GM18519 (cell line): ENCODE data around the gene SRGAP3.
"Not testable (repeated sequence)": the region's sequence is repeated elsewhere in the genome, so short reads cannot be mapped to it uniquely, and the experiment has no call there.

Experiments
- ATAC-seq: cut with Tn5 transposase; IDR thresholded peaks from one replicate; pipeline ENCODE4 v1.9.1; 2021; ENCODE audit warnings: mild to moderate bottlenecking, moderate library complexity; ENCODE audit not compliant: unreplicated experiment, low FRiP score

SRGAP3 gene

GRCh38 chr3:9099702-9100512, 149.5 kb downstream of the SRGAP3 start:
- ATAC-seq: no peak

- ATAC-seq: no peak
Measured at GRCh38 chr3:9098716-9099675, 150.4 kb downstream of the SRGAP3 start.

GRCh38 chr3:9097495-9097894, 152.0 kb downstream of the SRGAP3 start:
- no peak for ATAC-seq

- no peak for ATAC-seq
Measured at GRCh38 chr3:9091486-9092235, 157.8 kb downstream of the SRGAP3 start.

GRCh38 chr3:9088441-9089353, 160.7 kb downstream of the SRGAP3 start:
- no peak for ATAC-seq

- ATAC-seq: no peak
Measured at GRCh38 chr3:9087831-9088413, 161.5 kb downstream of the SRGAP3 start.

GRCh38 chr3:9085428-9085827, 164.0 kb downstream of the SRGAP3 start:
- not testable (repeated sequence) for ATAC-seq

- no peak for ATAC-seq
Measured at GRCh38 chr3:9081184-9081818, 168.1 kb downstream of the SRGAP3 start.

- no peak for ATAC-seq
Measured at GRCh38 chr3:9080163-9080562, 169.3 kb downstream of the SRGAP3 start.

GRCh38 chr3:9079676-9080075, 169.8 kb downstream of the SRGAP3 start:
- ATAC-seq: no peak

- ATAC-seq: no peak
Measured at GRCh38 chr3:9078561-9079240, 170.7 kb downstream of the SRGAP3 start.

- ATAC-seq: no peak
Measured at GRCh38 chr3:9077029-9077428, 172.4 kb downstream of the SRGAP3 start.

- no peak for ATAC-seq
Measured at GRCh38 chr3:9075762-9076161, 173.7 kb downstream of the SRGAP3 start.

- no peak for ATAC-seq
Measured at GRCh38 chr3:9074079-9074478, 175.4 kb downstream of the SRGAP3 start.

GRCh38 chr3:9072667-9073009, 176.8 kb downstream of the SRGAP3 start:
- ATAC-seq: no peak

- ATAC-seq: no peak
Measured at GRCh38 chr3:9071936-9072666, 177.3 kb downstream of the SRGAP3 start.

GRCh38 chr3:9070961-9071360, 178.5 kb downstream of the SRGAP3 start:
- ATAC-seq: no peak

GRCh38 chr3:9069971-9070370, 179.5 kb downstream of the SRGAP3 start:
- no peak for ATAC-seq
